GM18505 (cell line): ENCODE measurements around the gene IARS1.

ENCODE experiments used
- ATAC-seq: cut with Tn5 transposase; IDR thresholded peaks from one replicate; pipeline ENCODE4 v1.9.1; 2021; ENCODE audit not compliant: unreplicated experiment
- POLR2A ChIP-seq: IDR thresholded peaks from 4 replicates; pipeline ENCODE4 v1.6.1; 2011; ENCODE audit warnings: borderline replicate concordance; ENCODE audit not compliant: insufficient read depth, insufficient read length; ENCODE audit errors: extremely low read depth

Gene IARS1

GRCh38 chr9:92247981-92248380, 45.5 kb downstream of the IARS1 start:
- TF ChIP-seq POLR2A = no peak
- no peak for ATAC-seq

- no peak for ATAC-seq
These were observed 46.2 kb downstream of the IARS1 start for GRCh38 chr9:92247296-92247695.

GRCh38 chr9:92245005-92245797, 48.3 kb downstream of the IARS1 start:
- ATAC-seq = no peak
- no peak for TF ChIP-seq POLR2A

More at GRCh38 chr9:92247296-92247695, 46.2 kb downstream of the IARS1 start:
- TF ChIP-seq POLR2A = no peak
